GM18951 (cell line): Measurements from ENCODE around the gene NDOR1.

Experiments used
- POLR2A ChIP-seq: IDR thresholded peaks from 4 replicates; pipeline ENCODE4 v1.6.1; 2011; ENCODE audit warnings: mild to moderate bottlenecking; ENCODE audit not compliant: insufficient read length, insufficient read depth; ENCODE audit errors: extremely low read depth
- in situ Hi-C: fragments of 300-500 bp; cut with MboI; formaldehyde crosslinking; loops from one replicate; pipeline ENCODE4 v1.12.0; 2022; ENCODE audit warnings: low sequenced_read_pairs, mixed read lengths, inconsistent platforms; ENCODE audit not compliant: unreplicated experiment

NDOR1 gene

GRCh38 chr9:137218754-137219271 is 13.3 kb downstream of the NDOR1 start:
- in situ Hi-C loops = no loop called here
- no peak for TF ChIP-seq POLR2A

GRCh38 chr9:137219757-137220316 is 14.3 kb downstream of the NDOR1 start:
- in situ Hi-C loops = loop anchor here (10.0 kb wide), 1 partner anchor 95 kb away; no protein-coding TSS in a partner anchor
- TF ChIP-seq POLR2A = no peak

GRCh38 chr9:137220317-137221094 is 15.0 kb downstream of the NDOR1 start:
- in situ Hi-C loops = loop anchor here (10.0 kb wide), 1 partner anchor 96 kb away; no protein-coding TSS in a partner anchor
- TF ChIP-seq POLR2A = no peak

- in situ Hi-C loops = loop anchor here (10.0 kb wide), 1 partner anchor 96 kb away; no protein-coding TSS in a partner anchor
Measured at GRCh38 chr9:137221095-137221505, 15.6 kb downstream of the NDOR1 start.

GRCh38 chr9:137221506-137222111 is 16.1 kb downstream of the NDOR1 start:
- in situ Hi-C loops = loop anchor here (10.0 kb wide), 1 partner anchor 97 kb away; no protein-coding TSS in a partner anchor

More at GRCh38 chr9:137221095-137221505, 15.6 kb downstream of the NDOR1 start:
- TF ChIP-seq POLR2A = no peak

GRCh38 chr9:137222190-137223077 is 16.9 kb downstream of the NDOR1 start, which contains the start of gene RNF208:
Gene RNF208, minus strand, starts transcription at chr9:137222240. Its CDS starts 1,028 bp downstream, at chr9:137221212.
- in situ Hi-C loops = loop anchor here (10.0 kb wide), 1 partner anchor 98 kb away; no protein-coding TSS in a partner anchor
- peak; percentile 25 for TF ChIP-seq POLR2A

More at GRCh38 chr9:137221506-137222111, 16.1 kb downstream of the NDOR1 start:
- no peak for TF ChIP-seq POLR2A

GRCh38 chr9:137223078-137223970 is 17.8 kb downstream of the NDOR1 start:
- in situ Hi-C loops = loop anchor here (10.0 kb wide), 1 partner anchor 99 kb away; no protein-coding TSS in a partner anchor
- peak; percentile 86 for TF ChIP-seq POLR2A

GRCh38 chr9:137224830-137225694 is 19.6 kb downstream of the NDOR1 start, which contains the start of gene CYSRT1:
Gene CYSRT1, plus strand, starts transcription at chr9:137225174. Its CDS starts 448 bp downstream, at chr9:137225622.
- in situ Hi-C loops = loop anchor here (10.0 kb wide), 1 partner anchor 100 kb away; no protein-coding TSS in a partner anchor
- TF ChIP-seq POLR2A = no peak

GRCh38 chr9:137225699-137226331 is 20.3 kb downstream of the NDOR1 start:
- TF ChIP-seq POLR2A = no peak
- in situ Hi-C loops = loop anchor here (10.0 kb wide), 1 partner anchor 101 kb away; no protein-coding TSS in a partner anchor
